ENCODE data around the gene DIS3L2. TPM values are rescaled to one million over a fixed set of nuclear protein-coding genes. Genes with fewer than 3 reads are reported as not detected.
A peak's percentile ranks its signal among the peaks of the same experiment; 100 is the strongest.

The DIS3L2 gene
- total RNA-seq, 4 donors from 2014 or later = 16.1 to 26.7 (median 22.0) TPM

DNA sequence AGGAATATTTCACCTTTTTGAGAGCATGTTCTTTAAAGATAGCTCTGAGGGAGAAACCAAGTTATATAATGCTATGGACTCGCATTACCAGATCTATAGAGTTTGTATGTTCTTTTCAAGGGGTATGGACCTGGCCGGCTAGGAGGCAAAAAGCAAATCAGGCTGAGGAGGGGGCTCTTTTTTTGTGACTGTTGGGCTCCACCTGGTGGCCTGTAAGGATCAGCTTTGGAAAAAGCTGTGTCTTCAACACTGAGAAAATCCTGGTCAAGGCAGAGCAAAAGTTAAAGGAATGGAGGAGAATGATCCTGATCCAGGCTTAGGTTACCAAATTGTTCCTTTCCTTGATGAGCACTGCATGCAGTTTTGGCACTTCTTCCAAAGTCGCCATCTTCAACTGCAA lies 180.5 kb downstream of the DIS3L2 start:
- Histone ChIP-seq H3K27me3 (no peaks in the 10 kb centered on the region), H3K4me3 (no peak overlapping the region), H3K4me1 (no peaks in the 10 kb centered on the region), H3K27ac (replicated peaks in 1 of 4) (no peak overlapping the region), H3K36me3 (peaks cover 0 to 10% (median 5%) of the 10 kb centered on the region in 4 donors), H3K9me3 (no peaks in the 10 kb centered on the region)
- no peak for DNase-seq (ENCODE audit: extremely low spot score)
- TF ChIP-seq, protein P1, sequence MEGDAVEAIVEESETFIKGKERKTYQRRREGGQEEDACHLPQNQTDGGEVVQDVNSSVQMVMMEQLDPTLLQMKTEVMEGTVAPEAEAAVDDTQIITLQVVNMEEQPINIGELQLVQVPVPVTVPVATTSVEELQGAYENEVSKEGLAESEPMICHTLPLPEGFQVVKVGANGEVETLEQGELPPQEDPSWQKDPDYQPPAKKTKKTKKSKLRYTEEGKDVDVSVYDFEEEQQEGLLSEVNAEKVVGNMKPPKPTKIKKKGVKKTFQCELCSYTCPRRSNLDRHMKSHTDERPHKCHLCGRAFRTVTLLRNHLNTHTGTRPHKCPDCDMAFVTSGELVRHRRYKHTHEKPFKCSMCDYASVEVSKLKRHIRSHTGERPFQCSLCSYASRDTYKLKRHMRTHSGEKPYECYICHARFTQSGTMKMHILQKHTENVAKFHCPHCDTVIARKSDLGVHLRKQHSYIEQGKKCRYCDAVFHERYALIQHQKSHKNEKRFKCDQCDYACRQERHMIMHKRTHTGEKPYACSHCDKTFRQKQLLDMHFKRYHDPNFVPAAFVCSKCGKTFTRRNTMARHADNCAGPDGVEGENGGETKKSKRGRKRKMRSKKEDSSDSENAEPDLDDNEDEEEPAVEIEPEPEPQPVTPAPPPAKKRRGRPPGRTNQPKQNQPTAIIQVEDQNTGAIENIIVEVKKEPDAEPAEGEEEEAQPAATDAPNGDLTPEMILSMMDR (IDR thresholded peaks at IDR 0.05) = peak; percentile 56 to 59 (median 58)
- TF ChIP-seq POLR2AphosphoS5 (IDR thresholded peaks at IDR 0.05) = no peak
- WGBS = 58% methylated on average over 3 of the region's 3 CpGs
- intact Hi-C loops (cut with DNase I) = loop anchor here (5.0 kb wide), 1 partner anchor 215 kb away; the partner anchor contains the start of gene NPPC

DNA sequence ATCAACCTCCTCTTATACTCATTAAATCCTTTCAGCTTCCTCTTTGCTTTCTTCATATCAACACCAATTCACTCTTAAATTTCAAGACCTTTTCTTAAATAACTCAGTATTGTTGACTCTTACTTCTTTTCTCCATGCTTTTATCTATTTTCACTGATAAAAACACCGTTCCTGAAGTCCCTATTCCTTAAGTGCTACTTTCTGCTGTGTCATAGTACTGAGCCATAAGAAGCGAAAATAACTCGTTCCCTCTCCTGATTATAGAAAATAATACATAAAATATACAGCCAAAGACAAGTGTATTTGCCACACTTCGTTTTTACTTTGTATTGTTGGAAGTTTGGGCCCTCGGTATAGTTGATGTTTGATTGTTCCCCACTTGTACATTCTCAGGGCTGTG lies 181.0 kb downstream of the DIS3L2 start:
- TF ChIP-seq EP300 (IDR thresholded peaks at IDR 0.05) = no peak
- TF ChIP-seq, protein P1 (IDR thresholded peaks at IDR 0.05) = no peak
- no peak for TF ChIP-seq POLR2A (IDR thresholded peaks at IDR 0.05; ENCODE audit: low read depth)
- no peak for TF ChIP-seq POLR2AphosphoS5 (IDR thresholded peaks at IDR 0.05)
- no peaks in the 10 kb centered on the region for H3K27me3 ChIP-seq
- H3K36me3 ChIP-seq = peaks cover 0 to 10% (median 4%) of the 10 kb centered on the region in 4 donors
- intact Hi-C loops (cut with DNase I) = loop anchor here (5.0 kb wide), 1 partner anchor 215 kb away; the partner anchor contains the start of gene NPPC
- H3K4me3 ChIP-seq = no peak overlapping the region
- no peaks in the 10 kb centered on the region for H3K4me1 ChIP-seq
- no peak for DNase-seq (ENCODE audit: extremely low spot score)
- no peaks in the 10 kb centered on the region for H3K9me3 ChIP-seq
- WGBS = 92% methylated on average over 5 of the region's 5 CpGs
- no peak overlapping the region for H3K27ac ChIP-seq (replicated peaks in 1 of 4)

DNA sequence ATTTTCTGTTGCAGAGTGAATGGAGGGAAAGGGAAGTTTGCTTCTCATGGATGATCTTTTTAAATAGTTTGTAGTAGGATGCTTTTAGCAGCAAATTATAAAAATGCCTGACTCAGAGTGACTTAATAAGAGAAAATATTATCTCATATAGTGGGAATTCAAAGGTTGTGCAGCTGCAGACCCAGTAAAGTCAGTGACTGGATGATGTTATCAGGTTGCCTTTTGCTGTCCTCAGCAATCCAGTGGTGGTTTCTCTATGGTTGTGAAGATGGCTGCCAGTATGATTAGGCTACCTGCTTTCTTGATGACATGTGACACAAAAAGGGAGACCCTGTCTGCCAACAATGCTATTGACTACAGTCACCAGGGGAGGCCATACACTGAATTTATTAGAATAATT lies 184.8 kb downstream of the DIS3L2 start:
- H3K27me3 ChIP-seq = no peaks in the 10 kb centered on the region
- no peaks in the 10 kb centered on the region for H3K4me1 ChIP-seq
- peaks cover 0 to 10% (median 2%) of the 10 kb centered on the region in 4 donors for H3K36me3 ChIP-seq
- no peak for TF ChIP-seq EP300 (IDR thresholded peaks at IDR 0.05)
- TF ChIP-seq, protein P1 (IDR thresholded peaks at IDR 0.05) = no peak
- no peak for TF ChIP-seq POLR2A (IDR thresholded peaks at IDR 0.05; ENCODE audit: low read depth)
- DNase-seq (ENCODE audit: extremely low spot score) = no peak
- no peaks in the 10 kb centered on the region for H3K9me3 ChIP-seq
- no peak overlapping the region for H3K27ac ChIP-seq (replicated peaks in 1 of 4)
- intact Hi-C loops (cut with DNase I) = no loop called here
- H3K4me3 ChIP-seq = no peak overlapping the region

DNA sequence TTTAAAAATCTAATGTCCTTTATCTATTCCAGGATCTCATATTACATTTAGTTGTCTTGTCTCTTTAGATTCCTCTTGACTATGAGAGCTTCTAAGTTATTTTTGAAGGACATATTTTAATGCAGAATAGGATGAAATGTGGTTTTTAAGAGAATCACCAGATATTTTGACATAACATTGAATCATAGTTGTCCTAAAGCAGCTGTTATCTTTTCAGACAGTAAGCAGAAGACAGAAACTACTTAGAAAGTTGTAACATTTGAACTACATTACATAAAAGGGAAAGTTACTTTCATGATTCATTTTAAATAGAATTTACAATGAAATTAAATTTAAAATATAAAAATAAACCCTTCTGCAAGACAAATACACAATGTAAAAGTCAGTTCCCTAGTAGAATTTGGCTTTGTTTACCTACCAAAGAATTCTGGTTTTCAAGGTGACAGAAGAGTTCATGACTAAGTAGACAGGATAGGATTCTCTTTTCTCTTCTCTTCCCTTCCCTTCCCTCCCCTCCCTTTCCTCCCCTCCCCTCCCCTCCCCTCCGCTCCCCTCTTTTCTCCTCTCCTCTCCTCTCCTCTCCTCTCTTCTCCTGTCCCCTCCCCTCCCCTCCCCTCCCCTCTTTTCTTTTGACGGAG lies 186.0 kb downstream of the DIS3L2 start:
- 86% methylated on average over 2 of the region's 2 CpGs for WGBS
- peaks cover 0 to 10% (median 2%) of the 10 kb centered on the region in 4 donors for H3K36me3 ChIP-seq
- no peak overlapping the region for H3K27ac ChIP-seq (replicated peaks in 1 of 4)
- no peaks in the 10 kb centered on the region for H3K27me3 ChIP-seq
- no peaks in the 10 kb centered on the region for H3K4me1 ChIP-seq
- H3K9me3 ChIP-seq = no peaks in the 10 kb centered on the region
- intact Hi-C loops (cut with DNase I) = no loop called here
- H3K4me3 ChIP-seq = no peak overlapping the region
- TF ChIP-seq EP300 (IDR thresholded peaks at IDR 0.05) (no peak), POLR2AphosphoS5 (IDR thresholded peaks at IDR 0.05) (no peak), POLR2A (IDR thresholded peaks at IDR 0.05; ENCODE audit: low read depth) (no peak)
- TF ChIP-seq, protein P1 (IDR thresholded peaks at IDR 0.05) = no peak
- no peak for DNase-seq (ENCODE audit: extremely low spot score)

DNA sequence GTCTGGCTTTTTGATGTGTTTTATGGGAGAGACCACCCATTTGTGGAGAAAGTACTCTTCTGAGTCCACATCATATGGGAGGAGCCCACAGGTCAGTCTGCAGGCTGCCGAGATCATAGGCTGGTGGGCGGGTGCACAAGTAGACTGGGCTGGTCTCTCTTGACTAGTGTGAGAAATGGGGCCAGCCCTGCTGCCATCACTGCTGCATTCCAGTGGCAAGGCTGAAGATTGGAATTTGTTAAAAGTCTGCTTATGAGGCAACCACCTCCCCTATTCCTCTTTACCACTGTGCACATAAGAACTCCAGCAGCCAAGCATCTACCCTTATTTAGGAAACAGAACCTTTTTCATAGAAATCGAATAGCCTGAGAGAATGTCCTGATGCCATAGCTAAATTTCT lies 200.7 kb downstream of the DIS3L2 start:
- DNase-seq (ENCODE audit: extremely low spot score) = no peak
- Histone ChIP-seq H3K9me3 (no peaks in the 10 kb centered on the region), H3K4me1 (no peaks in the 10 kb centered on the region), H3K27me3 (no peaks in the 10 kb centered on the region), H3K36me3 (peaks cover 9 to 64% (median 31%) of the 10 kb centered on the region in 4 donors), H3K27ac (replicated peaks in 1 of 4) (no peak overlapping the region), H3K4me3 (no peak overlapping the region)
- TF ChIP-seq, protein P1 (IDR thresholded peaks at IDR 0.05) = no peak
- TF ChIP-seq POLR2A (IDR thresholded peaks at IDR 0.05; ENCODE audit: low read depth) = no peak
- TF ChIP-seq EP300 (IDR thresholded peaks at IDR 0.05) = no peak
- TF ChIP-seq POLR2AphosphoS5 (IDR thresholded peaks at IDR 0.05) = no peak
- intact Hi-C loops (cut with DNase I) = no loop called here
- 98% methylated on average over 3 of the region's 3 CpGs for WGBS

All from esophagus muscularis mucosa (tissue), 4 donors.